ENCODE results near the gene SYT9. TPM values are rescaled to one million over a fixed set of nuclear protein-coding genes. Genes with fewer than 3 reads are reported as not detected.

SYT9 gene
- total RNA-seq, 1 donor: 0.09 TPM

- no peak for TF ChIP-seq CTCF (IDR thresholded peaks at IDR 0.05; ENCODE audit: insufficient read depth, low read length)
- no peak overlapping the region for H3K4me3 ChIP-seq (ENCODE audit: low read depth, low read length)
- DNase-seq (ENCODE audit: low read depth): no peak
Measured at GRCh38 chr11:7449841-7450214, 198.1 kb downstream of the SYT9 start.

GRCh38 chr11:7450836-7451235 lies 199.1 kb downstream of the SYT9 start:
- no peak overlapping the region for H3K4me3 ChIP-seq (ENCODE audit: low read depth, low read length)
- DNase-seq (ENCODE audit: low read depth): peak; percentile 6
- TF ChIP-seq CTCF (IDR thresholded peaks at IDR 0.05; ENCODE audit: insufficient read depth, low read length): no peak

- no peak for DNase-seq (ENCODE audit: low read depth)
- no peak for TF ChIP-seq CTCF (IDR thresholded peaks at IDR 0.05; ENCODE audit: insufficient read depth, low read length)
- H3K4me3 ChIP-seq (ENCODE audit: low read depth, low read length): no peak overlapping the region
Measured at GRCh38 chr11:7451520-7451919, 199.8 kb downstream of the SYT9 start.

GRCh38 chr11:7451952-7452494 lies 200.3 kb downstream of the SYT9 start:
- no peak for TF ChIP-seq CTCF (IDR thresholded peaks at IDR 0.05; ENCODE audit: insufficient read depth, low read length)
- DNase-seq (ENCODE audit: low read depth): no peak
- no peak overlapping the region for H3K4me3 ChIP-seq (ENCODE audit: low read depth, low read length)

GRCh38 chr11:7454854-7455253 lies 203.2 kb downstream of the SYT9 start:
- TF ChIP-seq CTCF (IDR thresholded peaks at IDR 0.05; ENCODE audit: insufficient read depth, low read length): no peak
- DNase-seq (ENCODE audit: low read depth): no peak
- no peak overlapping the region for H3K4me3 ChIP-seq (ENCODE audit: low read depth, low read length)

- DNase-seq (ENCODE audit: low read depth): peak; percentile 56
- no peak for TF ChIP-seq CTCF (IDR thresholded peaks at IDR 0.05; ENCODE audit: insufficient read depth, low read length)
Measured at GRCh38 chr11:7457211-7457610, 205.5 kb downstream of the SYT9 start.

GRCh38 chr11:7462706-7463105 lies 211.0 kb downstream of the SYT9 start:
- DNase-seq (ENCODE audit: low read depth): no peak

More at GRCh38 chr11:7457211-7457610, 205.5 kb downstream of the SYT9 start:
- H3K4me3 ChIP-seq (ENCODE audit: low read depth, low read length): no peak overlapping the region

More at GRCh38 chr11:7462706-7463105, 211.0 kb downstream of the SYT9 start:
- no peak overlapping the region for H3K4me3 ChIP-seq (ENCODE audit: low read depth, low read length)
- no peak for TF ChIP-seq CTCF (IDR thresholded peaks at IDR 0.05; ENCODE audit: insufficient read depth, low read length)

Measured in fibroblast of the aortic adventitia (primary cell).